NCI-H345 treated with DMSO at 0.1 percent for 48 hours (cell line): ENCODE data around the gene PSMB7.

ENCODE experiments used
- DNase-seq: peaks from one replicate; lab custom pipeline; 2025; ENCODE audit not compliant: unreplicated experiment; lab: John Stamatoyannopoulos, UW

PSMB7 gene

DNA sequence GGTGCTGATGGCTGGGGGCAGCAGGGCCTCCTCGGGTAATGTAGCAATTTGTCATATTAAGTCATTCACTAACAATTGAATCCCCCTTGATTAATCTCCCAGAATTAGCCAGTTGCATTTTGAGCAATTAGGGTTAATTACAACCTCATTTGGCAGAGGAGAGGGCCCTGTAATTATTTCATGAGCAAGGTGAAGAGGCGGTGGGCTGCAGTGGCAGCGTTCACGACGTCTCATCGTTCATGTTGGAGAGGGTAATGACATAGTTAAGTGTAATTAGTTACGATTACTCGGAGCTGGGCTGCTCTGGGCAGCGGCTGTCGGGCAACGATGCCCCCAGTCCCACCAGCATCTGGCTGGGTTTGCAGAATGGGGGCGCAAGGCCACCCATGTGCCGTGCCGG is 111.5 kb downstream of the PSMB7 start:
- DNase-seq = no peak
